ENCODE data around the gene PRICKLE4.

PRICKLE4 gene

GRCh38 chr6:41748102-41748477 lies 32.5 kb upstream of the PRICKLE4 start:
- H3K27me3 ChIP-seq (ENCODE audit: low read length): no peaks in the 10 kb centered on the region

GRCh38 chr6:41748542-41748941 lies 32.0 kb upstream of the PRICKLE4 start:
- Histone ChIP-seq H3K9me2 (replicated peaks; ENCODE audit: insufficient read depth, low read length) (no peaks in the 10 kb centered on the region), H3K36me3 (ENCODE audit: low read length) (no peaks in the 10 kb centered on the region), H3F3A (ENCODE audit: insufficient read depth) (no peaks in the 10 kb centered on the region), H3K79me2 (ENCODE audit: insufficient read depth, low read length) (no peaks in the 10 kb centered on the region), H4K20me1 (ENCODE audit: low read depth, low read length) (no peaks in the 10 kb centered on the region), H3K27ac (ENCODE audit: low read depth, low read length) (no peak overlapping the region), H3K4me2 (ENCODE audit: low read depth, low read length, poor library complexity, severe bottlenecking) (no peak overlapping the region), H3K4me3 (ENCODE audit: insufficient read depth, low read length, poor library complexity, severe bottlenecking) (no peak overlapping the region), H2AFZ (ENCODE audit: low read depth, low read length, severe bottlenecking) (no peak overlapping the region), H3K27me3 (ENCODE audit: low read length) (no peaks in the 10 kb centered on the region), H3K9me3 (ENCODE audit: insufficient read depth, low read length) (no peaks in the 10 kb centered on the region), H3K9ac (ENCODE audit: low read length) (no peak overlapping the region)
- TF ChIP-seq CTCF (IDR thresholded peaks at IDR 0.05; ENCODE audit: insufficient read depth, low read length, poor library complexity, severe bottlenecking) (no peak), EZH2phosphoT487 (conservative IDR thresholded peaks at IDR 0.05; ENCODE audit: low read length) (no peak)

More at GRCh38 chr6:41748102-41748477, 32.5 kb upstream of the PRICKLE4 start:
- Histone ChIP-seq H3F3A (ENCODE audit: insufficient read depth) (no peaks in the 10 kb centered on the region), H3K9me3 (ENCODE audit: insufficient read depth, low read length) (no peaks in the 10 kb centered on the region), H2AFZ (ENCODE audit: low read depth, low read length, severe bottlenecking) (no peak overlapping the region), H3K79me2 (ENCODE audit: insufficient read depth, low read length) (no peaks in the 10 kb centered on the region), H3K4me2 (ENCODE audit: low read depth, low read length, poor library complexity, severe bottlenecking) (no peak overlapping the region), H3K9ac (ENCODE audit: low read length) (no peak overlapping the region), H3K4me3 (ENCODE audit: insufficient read depth, low read length, poor library complexity, severe bottlenecking) (no peak overlapping the region), H4K20me1 (ENCODE audit: low read depth, low read length) (no peaks in the 10 kb centered on the region), H3K27ac (ENCODE audit: low read depth, low read length) (no peak overlapping the region), H3K9me2 (replicated peaks; ENCODE audit: insufficient read depth, low read length) (no peaks in the 10 kb centered on the region), H3K36me3 (ENCODE audit: low read length) (no peaks in the 10 kb centered on the region)
- TF ChIP-seq CTCF (IDR thresholded peaks at IDR 0.05; ENCODE audit: insufficient read depth, low read length, poor library complexity, severe bottlenecking) (no peak), EZH2phosphoT487 (conservative IDR thresholded peaks at IDR 0.05; ENCODE audit: low read length) (no peak)

- no peak overlapping the region for H3K27ac ChIP-seq (ENCODE audit: low read depth, low read length)
- H3K9me3 ChIP-seq (ENCODE audit: insufficient read depth, low read length): no peaks in the 10 kb centered on the region
- TF ChIP-seq EZH2phosphoT487 (conservative IDR thresholded peaks at IDR 0.05; ENCODE audit: low read length): no peak
- no peak overlapping the region for H3K4me2 ChIP-seq (ENCODE audit: low read depth, low read length, poor library complexity, severe bottlenecking)
- H3F3A ChIP-seq (ENCODE audit: insufficient read depth): no peaks in the 10 kb centered on the region
- H3K27me3 ChIP-seq (ENCODE audit: low read length): no peaks in the 10 kb centered on the region
- H3K9me2 ChIP-seq (replicated peaks; ENCODE audit: insufficient read depth, low read length): no peaks in the 10 kb centered on the region
- H3K79me2 ChIP-seq (ENCODE audit: insufficient read depth, low read length): no peaks in the 10 kb centered on the region
- H4K20me1 ChIP-seq (ENCODE audit: low read depth, low read length): no peaks in the 10 kb centered on the region
- H3K36me3 ChIP-seq (ENCODE audit: low read length): no peaks in the 10 kb centered on the region
- H3K4me3 ChIP-seq (ENCODE audit: insufficient read depth, low read length, poor library complexity, severe bottlenecking): no peak overlapping the region
- H2AFZ ChIP-seq (ENCODE audit: low read depth, low read length, severe bottlenecking): no peak overlapping the region
- H3K9ac ChIP-seq (ENCODE audit: low read length): no peak overlapping the region
These were observed 30.2 kb upstream of the PRICKLE4 start for GRCh38 chr6:41750374-41750773.

GRCh38 chr6:41755895-41756294 lies 24.7 kb upstream of the PRICKLE4 start:
- no peak for TF ChIP-seq EZH2phosphoT487 (conservative IDR thresholded peaks at IDR 0.05; ENCODE audit: low read length)
- TF ChIP-seq CTCF (IDR thresholded peaks at IDR 0.05; ENCODE audit: insufficient read depth, low read length, poor library complexity, severe bottlenecking): no peak
- Histone ChIP-seq H3K36me3 (ENCODE audit: low read length) (no peaks in the 10 kb centered on the region), H3K9me3 (ENCODE audit: insufficient read depth, low read length) (no peaks in the 10 kb centered on the region), H2AFZ (ENCODE audit: low read depth, low read length, severe bottlenecking) (no peak overlapping the region), H3K9ac (ENCODE audit: low read length) (no peak overlapping the region), H3K4me2 (ENCODE audit: low read depth, low read length, poor library complexity, severe bottlenecking) (no peak overlapping the region), H3K27ac (ENCODE audit: low read depth, low read length) (no peak overlapping the region), H3K27me3 (ENCODE audit: low read length) (no peaks in the 10 kb centered on the region), H3F3A (ENCODE audit: insufficient read depth) (no peaks in the 10 kb centered on the region), H3K9me2 (replicated peaks; ENCODE audit: insufficient read depth, low read length) (no peaks in the 10 kb centered on the region), H3K4me3 (ENCODE audit: insufficient read depth, low read length, poor library complexity, severe bottlenecking) (no peak overlapping the region), H3K79me2 (ENCODE audit: insufficient read depth, low read length) (no peaks in the 10 kb centered on the region), H4K20me1 (ENCODE audit: low read depth, low read length) (no peaks in the 10 kb centered on the region)
